ENCODE measurements around the gene PRR30.
"Not testable (repeated sequence)": the region's sequence is repeated elsewhere in the genome, so short reads cannot be mapped to it uniquely, and the experiment has no call there.

The PRR30 gene

DNA sequence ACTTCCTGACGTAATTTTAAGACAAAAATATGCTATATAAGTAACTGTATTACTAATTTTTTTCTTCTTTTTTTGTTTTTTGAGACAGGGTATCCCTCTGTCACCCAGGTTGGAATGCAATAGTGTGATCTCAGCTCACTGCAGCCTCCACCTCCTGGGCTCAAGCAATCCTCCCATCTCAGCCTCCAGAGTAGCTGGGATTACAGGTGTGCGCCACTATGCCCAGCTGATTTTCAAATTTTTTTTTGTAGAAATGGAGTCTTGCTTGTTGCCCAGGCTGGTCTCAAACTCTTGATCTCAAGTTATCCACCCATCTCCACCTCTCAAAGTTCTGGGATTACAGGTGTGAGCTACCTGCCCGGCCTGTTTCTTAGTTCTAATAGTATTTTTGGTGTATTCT, 39.3 kb upstream of the PRR30 start:
- TF ChIP-seq, protein P1, sequence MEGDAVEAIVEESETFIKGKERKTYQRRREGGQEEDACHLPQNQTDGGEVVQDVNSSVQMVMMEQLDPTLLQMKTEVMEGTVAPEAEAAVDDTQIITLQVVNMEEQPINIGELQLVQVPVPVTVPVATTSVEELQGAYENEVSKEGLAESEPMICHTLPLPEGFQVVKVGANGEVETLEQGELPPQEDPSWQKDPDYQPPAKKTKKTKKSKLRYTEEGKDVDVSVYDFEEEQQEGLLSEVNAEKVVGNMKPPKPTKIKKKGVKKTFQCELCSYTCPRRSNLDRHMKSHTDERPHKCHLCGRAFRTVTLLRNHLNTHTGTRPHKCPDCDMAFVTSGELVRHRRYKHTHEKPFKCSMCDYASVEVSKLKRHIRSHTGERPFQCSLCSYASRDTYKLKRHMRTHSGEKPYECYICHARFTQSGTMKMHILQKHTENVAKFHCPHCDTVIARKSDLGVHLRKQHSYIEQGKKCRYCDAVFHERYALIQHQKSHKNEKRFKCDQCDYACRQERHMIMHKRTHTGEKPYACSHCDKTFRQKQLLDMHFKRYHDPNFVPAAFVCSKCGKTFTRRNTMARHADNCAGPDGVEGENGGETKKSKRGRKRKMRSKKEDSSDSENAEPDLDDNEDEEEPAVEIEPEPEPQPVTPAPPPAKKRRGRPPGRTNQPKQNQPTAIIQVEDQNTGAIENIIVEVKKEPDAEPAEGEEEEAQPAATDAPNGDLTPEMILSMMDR (conservative IDR thresholded peaks at IDR 0.05; ENCODE audit: low read depth, low read length), result no peak
- DNase-seq (ENCODE audit: low read depth), result no peak
- no peak overlapping the region for H3K4me3 ChIP-seq (ENCODE audit: low read length)

DNA sequence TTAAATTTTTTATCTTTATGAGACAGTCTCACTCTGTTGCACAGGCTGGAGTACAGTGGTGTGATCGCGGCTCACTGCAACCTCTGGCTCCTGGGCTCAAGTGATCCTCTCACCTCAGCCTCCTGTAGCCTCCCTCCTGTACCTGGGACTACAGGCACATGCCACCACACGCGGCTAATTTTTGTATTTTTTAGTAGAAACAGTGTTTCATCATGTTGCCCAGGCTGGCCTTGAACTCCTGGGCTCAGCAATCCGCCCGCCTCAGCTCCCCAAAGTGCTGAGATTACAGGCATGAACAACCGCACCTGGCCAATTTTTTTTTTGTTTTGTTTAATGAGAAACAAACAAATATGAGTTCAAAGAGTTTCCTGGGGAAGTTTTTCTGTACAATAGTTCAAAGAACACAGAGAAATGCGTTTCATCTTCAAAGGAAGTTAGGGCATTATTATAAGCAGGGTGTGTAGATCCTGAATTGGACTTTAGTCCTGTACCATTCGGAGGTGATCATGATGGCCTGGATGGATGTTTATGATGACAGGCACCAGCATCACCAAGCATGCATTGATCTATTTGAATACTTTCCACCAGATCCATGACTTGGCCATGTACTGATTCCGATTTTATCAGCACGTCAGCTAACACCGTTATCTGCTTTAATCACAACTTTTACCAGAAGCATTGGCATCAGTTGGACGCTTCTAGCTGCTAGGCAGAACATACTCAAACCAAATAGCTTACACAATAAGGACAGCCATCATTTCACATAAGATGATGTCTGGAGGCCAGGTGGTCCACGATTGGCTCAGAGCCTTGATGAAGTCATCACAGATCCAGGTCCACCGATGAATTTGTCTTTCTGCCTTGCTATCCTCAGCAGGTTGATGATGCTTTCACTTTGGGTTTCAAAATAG, 38.5 kb upstream of the PRR30 start:
- TF ChIP-seq, protein P1 (conservative IDR thresholded peaks at IDR 0.05; ENCODE audit: low read depth, low read length), result no peak
- DNase-seq (ENCODE audit: low read depth), result no peak
- no peak overlapping the region for H3K4me3 ChIP-seq (ENCODE audit: low read length)

DNA sequence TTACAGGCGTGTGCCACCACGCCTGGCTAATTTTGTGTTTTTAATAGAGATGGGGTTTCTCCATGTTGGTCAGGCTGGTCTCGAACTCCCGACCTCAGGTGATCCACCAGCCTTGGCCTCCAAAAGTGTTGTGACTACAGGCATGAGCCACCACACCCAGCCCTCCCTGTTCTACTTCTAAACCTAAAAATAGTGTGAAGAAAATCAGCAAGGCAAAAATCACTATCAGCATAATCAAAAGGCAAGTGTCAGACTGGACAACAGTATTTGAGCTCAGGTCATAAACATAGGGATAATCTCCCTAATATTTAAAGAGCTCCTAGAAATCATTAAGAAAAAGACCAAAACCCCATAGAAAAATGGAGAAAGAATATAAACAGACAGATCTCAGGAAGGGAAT, 36.6 kb upstream of the PRR30 start:
- not testable (repeated sequence) for H3K4me3 ChIP-seq (ENCODE audit: low read length); DNase-seq (ENCODE audit: low read depth)

DNA sequence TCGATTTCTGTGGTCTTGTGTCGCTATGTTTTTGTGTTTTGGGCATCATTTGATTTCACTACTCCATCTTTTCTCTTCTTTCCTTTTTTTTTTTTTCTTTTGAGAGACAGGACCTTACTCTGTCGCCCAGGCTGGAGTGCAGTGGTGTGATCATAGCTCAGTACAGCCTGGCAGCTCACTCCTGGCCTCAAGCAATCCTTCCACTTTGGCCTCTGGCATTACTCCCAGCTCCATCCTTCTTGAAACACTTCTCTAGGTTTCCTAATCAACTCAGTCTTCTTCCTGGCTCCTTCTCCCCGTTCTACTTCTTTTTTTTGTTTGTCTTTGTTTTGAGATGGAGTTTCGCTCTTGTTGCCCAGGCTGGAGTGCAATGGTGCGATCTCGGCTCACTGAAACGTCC, 36.1 kb upstream of the PRR30 start:
- TF ChIP-seq, protein P1 (conservative IDR thresholded peaks at IDR 0.05; ENCODE audit: low read depth, low read length), result no peak
- DNase-seq (ENCODE audit: low read depth), result no peak
- H3K4me3 ChIP-seq (ENCODE audit: low read length), result no peak overlapping the region

DNA sequence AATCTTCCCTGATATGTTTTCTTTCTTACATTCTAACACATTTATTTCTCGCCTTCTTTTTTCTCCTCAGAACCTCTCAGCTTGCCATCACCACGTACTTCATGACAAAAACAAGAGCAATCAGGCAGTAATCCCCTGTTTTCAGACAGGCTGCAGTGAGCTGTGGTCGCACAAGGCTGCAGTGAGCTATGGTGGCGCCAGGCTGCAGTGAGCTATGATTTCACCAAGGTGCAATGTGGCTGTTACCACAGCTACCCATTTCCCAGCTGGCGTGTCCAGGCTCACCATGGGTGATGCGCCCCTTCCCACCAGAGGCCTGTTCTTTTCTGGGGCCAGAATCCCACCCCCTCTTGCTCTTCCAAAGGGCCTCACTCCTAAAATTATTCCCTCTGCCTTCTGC, 35.4 kb upstream of the PRR30 start:
- no peak overlapping the region for H3K4me3 ChIP-seq (ENCODE audit: low read length)
- TF ChIP-seq, protein P1 (conservative IDR thresholded peaks at IDR 0.05; ENCODE audit: low read depth, low read length), result no peak
- no peak for DNase-seq (ENCODE audit: low read depth)

DNA sequence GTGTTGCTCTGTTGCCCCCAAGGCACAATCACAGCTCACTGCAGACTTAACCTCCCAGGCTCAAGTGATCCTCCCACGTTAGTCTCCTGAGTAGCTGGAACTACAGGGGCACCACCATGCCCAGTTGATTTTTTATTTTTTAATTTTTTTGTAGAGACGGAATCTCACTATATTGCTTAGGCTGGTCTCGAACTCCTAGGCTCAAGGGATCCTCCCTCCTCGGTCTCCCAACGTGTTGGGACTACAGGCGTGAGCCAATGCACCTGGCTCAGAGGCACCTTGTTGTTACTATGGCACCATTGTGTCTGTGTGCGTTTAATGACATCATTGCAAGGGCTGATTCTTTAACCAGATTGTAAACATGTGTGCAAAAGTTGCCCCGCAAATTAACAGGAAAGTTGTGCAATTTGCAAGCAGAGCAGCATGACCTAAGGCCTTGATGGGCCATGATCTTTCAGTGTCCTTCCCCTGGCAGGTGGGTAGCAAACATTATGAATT, 32.2 kb upstream of the PRR30 start:
- H3K4me3 ChIP-seq (ENCODE audit: low read length), result no peak overlapping the region
- TF ChIP-seq, protein P1 (conservative IDR thresholded peaks at IDR 0.05; ENCODE audit: low read depth, low read length), result no peak

DNA sequence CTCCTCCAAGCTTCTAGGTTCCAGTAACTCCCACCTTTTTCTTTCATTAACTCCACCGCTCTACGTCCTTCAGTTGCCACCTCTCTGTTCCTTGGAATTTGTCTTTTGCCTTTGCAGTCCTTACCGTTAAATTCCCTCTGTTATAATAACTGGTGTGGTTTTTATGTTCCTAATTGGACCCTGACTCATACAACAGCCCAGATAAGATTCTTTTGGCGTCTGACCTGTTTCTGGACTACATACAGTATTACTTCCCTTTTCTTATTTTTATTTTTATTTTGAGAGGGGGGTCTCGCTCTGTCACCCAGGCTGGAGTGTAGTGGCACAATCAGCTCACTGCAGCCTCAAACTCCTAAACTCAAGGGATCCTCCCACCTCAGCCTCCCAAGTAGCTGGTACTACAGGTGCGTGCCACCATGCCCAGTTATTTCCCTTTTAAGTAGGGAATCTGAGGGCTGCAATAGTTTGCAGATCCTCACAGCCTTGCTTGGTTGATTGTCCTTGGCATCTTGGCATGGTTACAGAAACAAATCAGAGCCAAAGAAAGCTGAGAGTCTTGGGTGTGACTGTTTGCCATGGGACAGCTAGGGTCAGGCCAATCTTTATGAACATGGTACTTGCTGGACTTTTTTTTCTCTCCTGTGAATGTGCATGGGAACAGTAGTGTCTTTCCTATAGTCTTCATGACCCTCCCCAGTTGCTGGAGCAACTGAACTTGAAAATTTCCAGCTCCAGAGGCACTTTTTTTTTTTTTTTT, 31.5 kb upstream of the PRR30 start:
- no peak for DNase-seq (ENCODE audit: low read depth)
- no peak overlapping the region for H3K4me3 ChIP-seq (ENCODE audit: low read length)
- TF ChIP-seq, protein P1 (conservative IDR thresholded peaks at IDR 0.05; ENCODE audit: low read depth, low read length), result no peak

More for the DNA sequence above, 32.2 kb upstream of the PRR30 start:
- no peak for DNase-seq (ENCODE audit: low read depth)

Data from retinal pigment epithelial cell (primary cell).